K562 (cell line): ENCODE data around the gene HNRNPDL. TPM values are rescaled to one million over a fixed set of nuclear protein-coding genes. Genes with fewer than 3 reads are reported as not detected.

Experiments
- CEBPB ChIP-seq: fragments of 450-650 bp; IDR thresholded peaks from 2 replicates; pipeline ENCODE4 v1.6.1; 2016; ENCODE audit warnings: missing genetic modification characterization, missing compliant biosample characterization
- CXXC5 ChIP-seq: fragments of 250-450 bp; sonication (Bioruptor Pico); IDR thresholded peaks from 2 replicates; pipeline ENCODE4 v1.8.0; 2022; ENCODE audit warnings: inconsistent platforms, mild to moderate bottlenecking, moderate library complexity
- JUND ChIP-seq, 2 experiments: IDR thresholded peaks; 2 replicates in 1 of 2; 3 replicates in 1 of 2; pipeline ENCODE4 v1.6.1; 2011; ENCODE audit warnings: borderline replicate concordance in 2 of 2, low read depth in 2 of 2, low read length in 2 of 2, improper control_type of control experiment in 1 of 2, missing biosample characterization in 1 of 2, missing genetic modification characterization in 1 of 2, missing genetic modification reagents in 1 of 2
- KDM4B ChIP-seq, 2 experiments: fragments of 450-650 bp in 1 of 2; sonication (generic) in 1 of 2; IDR thresholded peaks; 2 replicates each; pipeline ENCODE4 v1.6.1; 2016 to 2017; ENCODE audit warnings: borderline replicate concordance in 2 of 2, antibody characterized with exemption in 1 of 2, low read depth in 1 of 2, mild to moderate bottlenecking in 1 of 2
- KLF10 ChIP-seq: fragments of 250-450 bp; sonication (Bioruptor Pico); IDR thresholded peaks from 2 replicates; pipeline ENCODE4 v1.6.1; 2021; ENCODE audit warnings: matching md5 sums
- NONO ChIP-seq, 2 experiments: fragments of 200-400 bp in 1 of 2; fragments of 450-650 bp in 1 of 2; formaldehyde crosslinking in 1 of 2; IDR thresholded peaks; 2 replicates each; pipeline ENCODE4 v1.6.1; 2017; ENCODE audit warnings: low read depth in 2 of 2, mild to moderate bottlenecking in 2 of 2, moderate library complexity in 2 of 2, low read length in 1 of 2
- POLR2AphosphoS2 ChIP-seq: IDR thresholded peaks from 2 replicates; pipeline ENCODE4 v1.6.1; 2012; ENCODE audit warnings: low read length, improper control_type of control experiment
- RBFOX2 ChIP-seq: fragments of 200-400 bp; formaldehyde crosslinking; IDR thresholded peaks from 2 replicates; pipeline ENCODE4 v1.6.1; 2017; ENCODE audit warnings: low read depth, mild to moderate bottlenecking, low read length, moderate library complexity
- SLC30A9 ChIP-seq: fragments of 250-450 bp; sonication (Bioruptor Pico); IDR thresholded peaks from 2 replicates; pipeline ENCODE4 v1.8.0; 2022; ENCODE audit warnings: mild to moderate bottlenecking, moderate library complexity
- SRSF7 ChIP-seq: fragments of 200-400 bp; formaldehyde crosslinking; optimal IDR thresholded peaks from 2 replicates; pipeline ENCODE3; 2017; ENCODE audit warnings: mild to moderate bottlenecking, low read depth, low read length
- TAF1 ChIP-seq: IDR thresholded peaks from 2 replicates; pipeline ENCODE4 v1.6.1; 2011; ENCODE audit warnings: mild to moderate bottlenecking, low read length, moderate library complexity; ENCODE audit not compliant: insufficient read depth, control insufficient read depth, severe bottlenecking; ENCODE audit errors: extremely low read depth
- TARDBP ChIP-seq: fragments of 450-650 bp; IDR thresholded peaks from 2 replicates; pipeline ENCODE4 v1.6.1; 2016
- UBTF ChIP-seq, 2 experiments: IDR thresholded peaks; 2 replicates each; pipeline ENCODE4 v1.6.1; 2012; ENCODE audit warnings: improper control_type of control experiment in 2 of 2, low read depth in 2 of 2, low read length in 2 of 2, borderline replicate concordance in 1 of 2
- ZBTB7A ChIP-seq: IDR thresholded peaks from 2 replicates; pipeline ENCODE4 v1.6.1; 2011; ENCODE audit warnings: low read depth, mild to moderate bottlenecking, low read length, moderate library complexity, borderline replicate concordance; ENCODE audit not compliant: control insufficient read depth
- ZNF407 ChIP-seq: fragments of 450-650 bp; IDR thresholded peaks from 2 replicates; pipeline ENCODE4 v1.6.1; 2016; ENCODE audit warnings: low read depth
- ZSCAN29 ChIP-seq: fragments of 450-650 bp; IDR thresholded peaks from 2 replicates; pipeline ENCODE4 v1.6.1; 2017
- polyA plus RNA-seq, 8 experiments: library from polyadenylated mRNA; depleted of rRNA in 4 of 8; stranded (reverse) in 5 of 8; unstranded in 3 of 8; fragments of >200 nt; fragmentation: Nextera tagmentation in 2 of 8; fragmentation: Illumina TruSeq in 1 of 8; extraction: Ambion mirVana in 2 of 8; extraction: Trizol in 1 of 8; gene quantifications; 2 replicates each; pipeline versions ENCODE4 v1.2.1 to v1.2.3, GENCODE V29; 2011 to 2014; ENCODE audit warnings: inconsistent platforms in 1 of 8, missing spikeins in 1 of 8
- total RNA-seq, 7 experiments: library from RNA; depleted of rRNA in 6 of 7; stranded (reverse); fragments of >200 nt in 6 of 7; fragmentation: Illumina TruSeq in 2 of 7; extraction: Trizol in 2 of 7; gene quantifications; 2 replicates each; pipeline versions ENCODE4 v1.2.1 to v1.2.3, GENCODE V29; 2011 to 2021; ENCODE audit warnings: low replicate concordance in 1 of 7

HNRNPDL gene
- total and polyA plus RNA-seq, 9 of the 15 experiments (the other 6 are each of a cell fraction or from before 2014, with no cell fraction given) = 243 to 652 (median 351) TPM

- TF ChIP-seq RBFOX2 (peak; percentile 98), POLR2AphosphoS2 (0 out of 2 replicates have a peak, but pooled peaks have one; percentile 60), TARDBP (peak; percentile 83; the same call in 1 of the 2 replicates), SRSF7 (no peak), CEBPB (tag) (no peak), ZNF407 (no peak), SLC30A9 (CRISPR knock-in tag) (no peak), ZSCAN29 (0 out of 2 replicates have a peak, but pooled peaks have one; percentile 23), UBTF (IDR thresholded peaks at IDR 0.05; ENCODE audit: borderline replicate concordance in 1 of 2, low read depth in 2 of 2, low read length in 2 of 2) (peak in 1 of 2 experiments; percentile 96; a peak in 3 of 4 replicates), KLF10 (CRISPR knock-in tag) (no peak), TAF1 (peak; percentile 79), JUND (IDR thresholded peaks at IDR 0.05; ENCODE audit: borderline replicate concordance, low read depth, low read length) (peak; percentile 63; the same call in 1 of the 2 replicates), JUND (tag; IDR thresholded peaks at IDR 0.05; ENCODE audit: borderline replicate concordance, low read depth, low read length) (peak; percentile 46; the same call in 1 of the 3 replicates), CXXC5 (CRISPR knock-in tag) (peak; percentile 95), ZBTB7A (peak; percentile 89), KDM4B (IDR thresholded peaks at IDR 0.05; ENCODE audit: borderline replicate concordance in 2 of 2, low read depth in 1 of 2) (no peak; a peak in 1 of 4 replicates), NONO (IDR thresholded peaks at IDR 0.05; ENCODE audit: low read depth in 2 of 2, low read length in 1 of 2) (peak; percentile 54 to 65; a peak in 3 of 4 replicates)
Observed at GRCh38 chr4:82373816-82374625, 56.2 kb downstream of the HNRNPDL start, which contains the start of gene HNRNPD (continued).
